Fibroblast of skin of left quadriceps (primary cell): Measurements from ENCODE around the gene AGRP.

Source experiments
- DNase-seq, 2 experiments: peaks; one replicate each; pipeline ENCODE4 v3.0.0-alpha.2; 2013; ENCODE audit warnings: low read depth in 2 of 2

The AGRP gene

GRCh38 chr16:67445913-67446907, 37.1 kb downstream of the AGRP start:
- no peak for DNase-seq

GRCh38 chr16:67445441-67445912, 37.9 kb downstream of the AGRP start:
- DNase-seq = no peak

- no peak for DNase-seq
These were observed 38.3 kb downstream of the AGRP start for GRCh38 chr16:67445126-67445426.

- no peak for DNase-seq
These were observed 38.9 kb downstream of the AGRP start for GRCh38 chr16:67444259-67445125.

- no peak for DNase-seq
These were observed 40.1 kb downstream of the AGRP start for GRCh38 chr16:67443265-67443664.

- no peak for DNase-seq
These were observed 40.6 kb downstream of the AGRP start for GRCh38 chr16:67442581-67443255.

GRCh38 chr16:67441907-67442306, 41.4 kb downstream of the AGRP start:
- DNase-seq = no peak

- no peak for DNase-seq
These were observed 42.0 kb downstream of the AGRP start for GRCh38 chr16:67441271-67441753.

- DNase-seq = no peak
These were observed 44.4 kb downstream of the AGRP start for GRCh38 chr16:67438824-67439393.

- DNase-seq = no peak
These were observed 45.1 kb downstream of the AGRP start for GRCh38 chr16:67438098-67438791.

GRCh38 chr16:67437513-67437912, 45.8 kb downstream of the AGRP start:
- no peak for DNase-seq

GRCh38 chr16:67436640-67437193, 46.6 kb downstream of the AGRP start:
- DNase-seq = no peak

GRCh38 chr16:67435758-67436164, 47.6 kb downstream of the AGRP start:
- no peak for DNase-seq

GRCh38 chr16:67433131-67433719, 50.1 kb downstream of the AGRP start:
- no peak for DNase-seq
